Spleen (tissue), 7 donors: ENCODE measurements around the gene ANKS1B.

Experiments
- CTCF ChIP-seq, 11 experiments: fragments of 200-600 bp in 7 of 11; fragments of 450-650 bp in 4 of 11; sonication (generic) in 4 of 11; IDR thresholded peaks in 8 of 11; conservative IDR thresholded peaks in 3 of 11; 1 replicate in 7 of 11; 2 replicates in 4 of 11; pipeline versions ENCODE4 v1.4.0 to v1.8.0; 2016 to 2021; ENCODE audit warnings: antibody characterized with exemption in 11 of 11, inconsistent platforms in 4 of 11, mild to moderate bottlenecking in 1 of 11
- POLR2AphosphoS5 ChIP-seq, 3 donors: sonication (generic); formaldehyde crosslinking; IDR thresholded peaks; one replicate each; pipeline ENCODE4 v1.5.1; 2017; ENCODE audit warnings: antibody characterized with exemption in 3 of 3
- donor health status: DM: no; HTN: no; CAD: no; lungs with moderate emphysema.
- donor health status: DM: no; HTN: no; CAD: no.
- donor health status: DM: no; HTN: no; CAD: no.

- no peak for TF ChIP-seq CTCF (IDR thresholded peaks at IDR 0.05 in 8 of 11, conservative IDR thresholded peaks at IDR 0.05 in 3 of 11)
- no peak for TF ChIP-seq POLR2AphosphoS5 (IDR thresholded peaks at IDR 0.05)
Observed at GRCh38 chr12:98893126-98893674, 1091.5 kb downstream of the ANKS1B start.
